AG08396 (cell line): ENCODE measurements around the gene WSB2.
"Not testable (repeated sequence)": the region's sequence is repeated elsewhere in the genome, so short reads cannot be mapped to it uniquely, and the experiment has no call there.

Experiments used
- DNase-seq: peaks from one replicate; pipeline ENCODE4 v3.0.0; 2012; ENCODE audit warnings: low spot score, mixed read lengths

WSB2 gene

DNA sequence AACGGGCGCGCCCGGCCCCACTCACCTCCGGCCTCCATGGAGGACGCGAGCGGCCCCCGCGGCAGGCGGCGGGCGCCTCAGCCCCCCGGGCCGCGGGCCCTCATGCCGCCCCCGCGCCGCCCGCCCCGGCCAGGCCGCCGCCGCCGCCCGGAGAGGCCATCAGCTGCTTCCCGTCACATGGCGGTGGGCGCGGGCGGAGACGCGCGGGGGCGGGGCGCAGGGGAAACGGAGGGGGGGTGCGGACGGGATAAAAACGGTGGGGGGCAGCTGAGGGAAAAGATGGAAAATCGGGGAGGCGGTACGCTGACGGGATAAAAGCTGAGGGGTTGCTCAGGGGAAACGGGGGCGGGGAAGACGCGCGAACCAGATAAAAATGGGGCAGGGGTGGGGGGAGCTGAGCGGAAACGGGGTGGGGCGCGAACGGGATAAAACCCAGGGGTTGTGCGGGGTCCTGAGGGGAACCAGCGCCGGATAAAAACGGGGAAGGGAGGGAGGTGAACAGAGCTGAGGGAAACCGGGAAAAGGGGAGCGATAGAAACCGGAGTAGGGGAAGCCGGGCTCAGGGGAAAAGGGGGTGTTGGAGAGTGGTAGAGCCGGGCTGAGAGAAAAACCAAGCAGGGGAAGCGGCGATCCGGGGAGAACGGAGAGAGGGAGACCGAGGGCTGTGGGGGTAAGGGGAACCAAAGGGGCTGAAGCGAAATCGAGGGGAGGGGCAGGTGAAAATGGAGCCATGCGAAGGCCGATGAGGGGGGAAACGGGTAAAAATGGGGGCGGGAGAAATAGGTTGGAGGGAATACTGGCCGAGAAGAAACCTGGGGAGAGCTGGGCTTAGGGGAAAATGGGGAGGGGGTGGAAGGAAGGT is at the start of gene WSB2:
Gene WSB2, minus strand, starts transcription at position 169 of the 862 bp plus-strand sequence. Its CDS starts 131 bp downstream, at position 38.
- DNase-seq: peak; percentile 82

DNA sequence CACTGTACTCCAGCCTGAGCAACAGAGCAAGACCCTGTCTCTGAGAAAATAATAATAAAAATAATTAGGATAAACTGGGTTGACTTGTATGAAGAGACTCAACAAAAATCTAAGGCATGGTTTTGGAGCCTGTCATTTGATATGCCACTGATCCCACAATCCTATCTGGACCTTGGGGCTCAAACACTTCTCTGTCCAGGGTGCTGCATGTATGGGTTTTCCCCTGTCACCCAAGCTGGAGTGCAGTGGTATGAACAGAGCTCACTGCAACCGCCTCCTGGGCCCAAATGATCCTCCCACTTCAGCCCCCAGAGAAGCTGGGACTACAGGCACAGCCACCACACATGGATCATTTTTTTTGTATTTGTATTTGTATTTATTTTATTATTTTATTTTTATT is 48.1 kb upstream of the WSB2 start:
- DNase-seq: no peak

DNA sequence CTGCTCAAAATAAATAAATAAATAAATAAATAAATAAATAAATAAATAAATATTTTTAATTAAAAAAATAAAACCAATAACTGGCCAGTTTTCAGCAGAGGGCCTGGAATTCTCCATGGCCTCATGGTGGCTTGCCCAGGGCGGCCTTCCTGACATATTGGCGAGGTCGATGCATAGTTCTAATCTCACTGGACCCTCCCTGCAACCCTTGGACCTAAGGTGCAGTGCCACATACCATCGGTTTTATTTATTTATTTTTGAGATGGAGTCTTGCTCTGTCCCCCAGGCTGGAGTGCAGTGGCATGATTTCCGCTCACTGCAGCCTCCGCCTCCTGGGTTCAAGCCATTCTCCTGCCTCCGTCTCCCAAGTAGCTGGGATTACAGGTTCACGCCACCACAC is 46.7 kb upstream of the WSB2 start:
- DNase-seq: no peak

DNA sequence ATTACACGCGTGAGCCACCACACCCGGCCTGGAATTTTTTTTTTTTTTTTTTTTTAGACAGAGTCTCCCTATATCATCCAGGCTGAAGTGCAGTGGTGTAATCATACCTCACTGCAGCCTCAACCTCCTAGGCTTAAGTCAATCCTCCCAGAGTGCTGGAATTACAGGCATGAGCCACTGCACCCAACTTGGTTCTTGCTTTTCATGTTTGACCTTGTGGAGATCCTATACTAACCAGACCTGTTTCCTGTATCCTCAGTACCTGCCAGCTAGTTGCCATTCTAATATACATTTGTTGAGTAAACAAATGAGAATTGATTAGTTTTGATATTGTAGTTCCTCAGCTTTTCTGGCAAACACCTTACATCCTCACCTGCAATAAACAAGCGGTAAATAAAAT is 46.0 kb upstream of the WSB2 start:
- no peak for DNase-seq

DNA sequence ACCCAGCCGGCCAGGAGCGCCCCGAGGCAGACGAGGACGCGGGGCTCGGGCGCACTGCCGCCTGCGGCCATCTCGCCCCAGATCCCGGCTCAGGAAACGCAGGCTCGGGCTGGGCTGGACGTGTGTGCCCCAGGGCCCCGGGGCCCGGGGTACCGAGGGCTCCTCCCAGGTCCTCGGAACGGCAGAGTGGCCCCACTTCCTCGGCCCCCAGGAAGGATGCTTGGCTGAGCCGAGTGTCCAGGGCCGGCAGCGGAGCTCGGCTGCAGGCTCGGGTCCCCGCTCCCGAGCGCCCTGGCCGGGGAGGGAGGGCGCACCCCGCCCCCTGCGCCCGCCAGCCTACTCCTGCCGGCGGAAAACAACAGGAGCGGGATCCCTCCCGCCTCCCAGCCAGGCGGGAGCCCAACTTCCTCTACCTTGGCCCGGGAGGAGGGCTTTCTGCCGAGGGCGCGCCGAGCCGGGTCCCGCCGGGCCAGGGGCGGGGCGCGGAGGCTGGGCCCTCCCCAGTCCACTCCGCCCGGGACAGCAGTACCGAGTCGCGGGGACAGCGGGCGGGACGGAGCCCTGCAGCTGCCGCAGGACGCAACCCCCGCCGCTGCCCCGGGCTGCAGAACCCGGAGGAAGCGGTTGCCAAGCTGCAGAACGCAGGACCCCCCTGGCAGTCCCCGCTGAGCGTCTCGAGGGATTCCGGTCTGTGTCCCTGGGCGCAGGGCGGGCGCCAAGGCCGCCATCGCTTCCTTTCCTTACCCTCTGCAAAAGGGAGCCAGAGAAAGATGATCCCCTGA is 42.8 kb upstream of the WSB2 start, which contains the start of gene VSIG10:
Gene VSIG10, minus strand, starts transcription at position 411 of the 782 bp plus-strand sequence. Its CDS starts 340 bp downstream, at position 71.
- DNase-seq: peak; percentile 92

DNA sequence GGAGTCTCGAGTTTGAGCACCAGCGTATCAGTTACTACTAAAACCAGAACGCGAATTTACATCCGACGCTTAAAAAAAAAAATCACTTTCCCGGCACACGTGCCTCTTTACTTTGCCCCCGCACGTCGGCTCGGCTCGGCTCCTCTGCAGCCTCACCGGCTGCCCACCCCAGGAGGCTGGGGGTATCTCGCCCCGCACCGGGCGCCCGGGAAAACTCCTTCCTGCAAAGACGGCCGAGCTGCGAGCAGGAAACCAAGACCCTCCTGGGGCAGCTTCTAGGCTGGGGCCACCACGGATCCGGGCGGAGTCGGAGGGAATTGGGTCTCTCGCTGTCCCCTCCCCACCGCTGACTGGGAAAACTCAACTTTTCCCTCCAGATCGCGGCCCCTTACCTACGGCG is 42.2 kb upstream of the WSB2 start:
- peak; percentile 33 for DNase-seq

DNA sequence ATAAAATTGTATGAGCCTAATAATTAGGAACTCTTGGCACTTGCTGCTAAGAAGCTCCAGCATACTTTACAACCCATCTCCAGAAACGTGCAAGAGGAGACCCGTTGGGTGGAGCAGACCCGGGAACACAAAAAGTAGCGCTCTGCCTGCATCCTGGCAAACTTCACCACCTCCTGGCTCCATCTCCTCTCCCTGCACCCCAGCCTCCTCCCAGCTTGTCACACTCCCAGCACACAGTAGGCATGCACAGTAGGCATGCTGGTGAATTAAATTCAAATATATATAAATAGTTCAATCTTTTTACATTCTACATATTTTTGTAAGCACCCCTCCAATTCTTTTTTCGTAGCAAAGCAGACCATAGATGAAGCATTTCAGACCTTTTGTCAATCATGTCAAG is 41.6 kb upstream of the WSB2 start:
- DNase-seq: no peak

DNA sequence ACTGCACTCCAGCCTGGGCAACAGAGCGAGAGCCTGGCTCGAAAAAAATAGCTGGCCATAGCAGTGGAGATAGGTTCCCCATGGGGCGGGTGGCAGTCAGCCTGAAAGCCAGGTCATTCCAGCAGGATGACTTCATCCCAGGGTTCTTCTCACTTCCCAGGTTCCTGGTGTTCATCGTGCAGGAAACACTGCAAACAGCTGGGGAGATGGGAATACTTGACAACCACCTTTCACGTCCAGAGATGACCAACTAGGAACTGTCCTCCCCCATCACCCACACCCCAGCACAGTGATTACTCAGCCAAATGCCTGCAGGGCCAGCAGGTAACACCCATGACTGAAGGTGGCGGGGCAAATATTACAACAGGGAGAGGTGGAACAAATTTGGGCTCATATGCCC is 41.1 kb upstream of the WSB2 start:
- peak; percentile 27 for DNase-seq

DNA sequence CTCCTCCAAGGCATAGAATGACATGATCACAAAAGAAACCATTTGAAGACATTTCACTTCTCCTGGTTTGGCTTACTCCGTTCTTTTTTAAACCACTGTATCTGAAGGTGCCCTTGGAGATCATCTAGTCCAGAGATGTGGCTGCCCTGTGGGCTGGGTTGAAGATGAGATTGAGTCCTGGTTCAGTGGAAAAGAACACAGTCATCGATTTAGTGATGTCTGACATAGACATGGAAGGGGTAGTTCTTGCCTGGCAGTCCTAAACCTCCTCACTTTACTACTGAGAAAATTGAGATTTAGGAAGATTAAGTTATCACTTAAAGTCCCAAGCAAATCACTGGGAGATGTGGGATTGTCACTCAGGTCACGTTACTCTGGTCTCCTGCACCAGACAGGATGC is 40.1 kb upstream of the WSB2 start:
- DNase-seq: no peak

DNA sequence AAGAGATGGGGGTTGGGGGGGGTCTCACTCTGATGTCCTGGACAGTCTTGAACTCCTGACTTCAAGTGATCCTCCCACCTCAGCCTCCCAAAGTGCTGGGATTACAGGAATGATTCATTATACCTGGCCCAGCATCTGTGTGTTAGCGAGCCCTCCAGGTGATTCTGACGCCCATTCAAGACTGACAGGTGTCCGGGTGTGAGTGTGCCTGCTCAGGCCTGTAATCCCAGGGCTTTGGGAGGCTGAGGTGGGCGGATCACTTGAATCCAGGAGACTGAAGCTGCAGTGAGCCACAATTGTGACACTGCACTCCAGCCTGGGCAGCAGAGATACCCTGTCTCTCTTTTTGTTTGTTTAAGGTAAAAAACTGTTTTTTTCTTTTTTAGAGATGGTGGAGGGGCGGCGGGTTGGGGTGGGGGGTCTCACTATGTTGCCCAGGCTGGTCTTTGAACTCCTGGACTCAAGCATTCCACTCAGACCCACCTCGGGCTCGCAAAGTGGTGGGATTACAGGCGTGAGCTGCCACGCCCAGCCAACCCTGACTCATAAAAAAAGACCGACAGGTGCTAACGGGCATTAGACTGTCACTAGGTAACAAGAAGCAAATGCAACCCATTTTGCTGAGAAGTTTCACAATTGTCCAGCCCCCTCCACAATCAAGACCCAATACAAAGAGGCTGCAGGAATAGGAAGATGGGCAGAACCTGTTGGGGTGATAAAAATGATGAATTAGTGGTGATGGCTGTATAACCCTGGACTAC is 38.1 kb upstream of the WSB2 start:
- DNase-seq: no peak

DNA sequence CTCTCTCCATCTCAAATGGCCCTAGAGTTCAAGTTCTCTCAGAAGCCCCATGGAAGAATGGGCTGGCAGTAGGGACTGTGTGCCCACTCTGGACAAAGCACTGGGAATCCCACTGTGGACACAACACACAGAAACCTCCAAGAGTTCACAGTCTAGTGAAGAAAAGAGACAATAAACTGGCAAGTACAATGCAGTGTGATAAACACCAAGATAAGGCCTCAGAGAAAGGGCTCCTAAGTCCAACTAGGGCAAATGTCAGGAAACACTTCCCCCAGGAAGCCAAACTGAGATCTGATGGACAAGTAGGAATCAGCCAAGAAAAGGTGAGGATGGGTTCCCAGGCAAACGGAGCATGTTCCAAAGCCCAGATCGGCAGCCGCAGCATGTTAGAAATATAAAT is 37.4 kb upstream of the WSB2 start:
- no peak for DNase-seq

DNA sequence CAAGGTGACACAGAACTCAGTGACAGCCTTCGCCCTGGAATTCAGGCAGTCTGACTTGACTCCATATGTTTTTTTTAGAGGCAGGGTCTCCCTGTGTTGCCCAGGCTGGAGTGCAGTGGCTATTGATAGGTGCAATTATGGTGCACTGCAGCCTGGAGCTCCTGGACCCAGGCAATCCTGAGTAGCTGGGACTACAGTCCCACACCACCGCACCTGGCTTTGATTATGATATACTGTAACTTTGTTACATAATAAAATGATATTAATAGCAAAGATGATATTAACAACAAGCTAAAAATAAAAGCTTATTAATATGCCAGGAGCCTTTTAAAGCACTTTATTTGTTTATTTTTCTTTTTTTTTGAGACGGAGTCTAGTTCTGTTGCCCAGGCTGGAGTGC is 33.1 kb upstream of the WSB2 start:
- DNase-seq: no peak

DNA sequence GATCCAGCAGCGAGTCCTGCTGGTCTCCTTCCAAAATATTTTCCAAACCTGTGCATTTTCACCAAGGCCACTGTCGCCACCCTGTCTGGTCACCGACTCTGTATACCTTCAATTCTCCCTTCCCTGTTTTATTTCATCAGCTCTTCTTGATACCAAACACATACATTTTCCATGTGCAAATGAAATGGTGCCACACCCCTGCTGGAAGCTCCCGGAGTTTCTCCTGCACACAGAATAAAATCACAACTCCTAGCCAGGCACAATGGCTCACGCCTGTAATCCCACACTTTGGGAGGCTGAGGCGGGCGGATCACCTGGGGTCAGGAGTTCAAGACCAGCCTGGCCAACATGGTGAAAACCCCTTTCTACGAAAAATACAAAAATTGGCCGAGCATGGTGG is 28.8 kb upstream of the WSB2 start:
- no peak for DNase-seq

DNA sequence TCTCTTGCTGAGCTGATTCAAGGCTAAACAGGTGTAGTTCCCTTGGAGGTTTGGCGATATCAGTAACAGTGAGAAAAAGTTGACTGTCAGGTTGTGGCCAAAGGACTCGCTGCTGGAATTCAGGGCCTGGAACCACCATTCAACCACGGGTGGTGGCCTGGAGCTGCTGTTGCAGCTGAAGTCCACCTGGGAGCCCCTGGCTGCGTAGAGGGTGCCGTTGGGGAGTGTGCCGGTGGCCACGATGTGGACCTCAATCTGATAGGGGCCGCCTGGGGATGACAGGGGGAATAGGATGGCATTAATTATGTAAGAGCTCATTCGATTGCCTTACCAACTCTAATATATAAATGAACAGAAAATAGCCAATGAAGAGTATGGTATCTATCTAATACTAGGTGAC is 21.2 kb upstream of the WSB2 start:
- DNase-seq: no peak

DNA sequence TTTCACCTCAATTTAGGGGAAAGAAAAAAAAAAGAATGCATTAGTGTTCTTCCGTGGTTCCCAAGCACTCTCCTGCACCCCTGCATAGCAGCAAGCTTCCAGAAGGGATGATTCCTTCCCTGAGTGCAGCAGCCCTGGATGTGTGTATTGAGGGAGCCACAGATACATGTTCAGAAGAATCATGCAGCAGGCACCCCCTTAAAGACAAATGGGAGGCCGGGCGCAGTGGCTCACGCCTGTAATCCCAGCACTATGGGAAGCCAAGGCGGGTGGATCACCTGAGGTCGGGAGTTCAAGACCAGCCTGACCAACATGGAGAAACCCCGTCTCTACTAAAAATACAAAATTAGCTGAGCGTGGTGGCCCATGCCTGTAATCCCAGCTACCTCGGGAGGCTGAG is 20.5 kb upstream of the WSB2 start:
- not testable (repeated sequence) for DNase-seq

DNA sequence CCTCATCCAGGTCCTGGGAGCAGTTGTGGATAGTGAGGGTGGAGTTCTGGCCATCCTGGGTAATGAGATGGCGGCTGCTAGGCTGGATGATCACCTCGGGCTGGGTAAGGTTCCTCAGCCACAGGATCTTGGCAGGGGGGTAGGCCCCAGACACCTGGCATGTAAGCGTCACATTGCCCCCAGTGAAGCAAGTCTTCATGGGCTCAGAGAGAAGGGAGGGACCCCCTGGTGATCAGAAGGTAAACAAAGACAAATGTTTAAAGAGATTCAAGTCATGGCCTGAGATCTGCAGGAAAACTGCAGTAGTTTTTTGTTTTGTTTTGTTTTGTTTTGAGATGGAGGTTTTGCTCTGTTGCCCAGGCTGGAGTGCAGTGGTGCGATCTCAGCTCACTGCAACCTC is 12.8 kb upstream of the WSB2 start:
- no peak for DNase-seq

DNA sequence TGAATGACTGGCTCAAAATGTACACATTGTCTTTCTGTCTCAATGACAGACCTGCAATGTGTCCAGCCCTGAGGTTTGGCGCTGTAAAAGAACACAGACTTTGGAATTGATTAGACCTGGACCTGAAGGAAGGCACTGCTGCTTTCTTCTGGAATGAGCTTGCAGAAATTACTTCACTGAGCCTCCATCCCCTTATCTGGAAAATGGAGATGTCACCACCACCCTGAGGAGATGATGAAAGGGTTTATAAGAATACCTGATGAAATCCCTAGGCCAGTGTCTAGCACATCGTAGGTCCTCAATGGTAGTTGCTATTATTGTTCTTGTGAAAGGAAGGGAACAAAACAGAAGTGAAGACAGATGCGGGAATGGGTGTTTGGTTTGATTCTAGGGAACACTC is 9.7 kb upstream of the WSB2 start:
- DNase-seq: no peak

DNA sequence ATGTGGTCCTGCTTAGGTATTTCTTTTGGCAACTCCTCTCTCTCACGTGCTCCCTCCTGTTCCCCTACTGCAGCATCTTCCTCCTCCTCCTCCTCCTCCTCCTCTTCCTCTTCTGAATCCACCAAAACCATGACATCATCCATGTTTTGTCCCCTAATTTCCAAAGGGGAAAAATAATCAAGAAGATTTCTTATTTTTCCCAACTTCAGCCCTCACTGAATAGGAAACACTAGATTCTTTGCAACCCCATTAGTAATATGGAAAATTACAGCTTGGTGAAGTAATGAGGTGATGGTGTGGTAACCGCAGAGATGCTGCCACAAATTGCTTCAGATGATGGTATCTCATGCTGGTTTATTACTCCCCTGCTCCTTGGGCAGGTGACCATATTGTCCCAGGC is 7.5 kb upstream of the WSB2 start:
- no peak for DNase-seq

DNA sequence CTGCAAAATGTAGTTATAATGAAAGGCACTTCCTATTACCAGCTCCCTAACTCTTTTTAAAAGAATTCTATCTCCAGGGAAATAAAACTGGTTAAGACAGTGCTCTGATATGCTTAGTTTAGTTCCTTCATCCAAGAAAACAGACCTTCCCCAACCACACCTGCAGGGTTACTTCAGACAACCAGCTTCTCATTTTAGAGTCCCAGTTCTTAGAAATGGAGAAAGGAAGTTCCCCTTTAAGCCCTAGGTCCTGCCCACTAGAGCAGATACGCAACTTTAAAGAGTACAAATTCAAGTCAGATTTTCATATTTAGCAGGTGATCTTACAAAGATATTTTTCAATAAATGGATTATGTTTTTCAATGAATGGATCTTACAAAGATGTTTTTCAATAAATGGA is 4.4 kb upstream of the WSB2 start:
- no peak for DNase-seq

DNA sequence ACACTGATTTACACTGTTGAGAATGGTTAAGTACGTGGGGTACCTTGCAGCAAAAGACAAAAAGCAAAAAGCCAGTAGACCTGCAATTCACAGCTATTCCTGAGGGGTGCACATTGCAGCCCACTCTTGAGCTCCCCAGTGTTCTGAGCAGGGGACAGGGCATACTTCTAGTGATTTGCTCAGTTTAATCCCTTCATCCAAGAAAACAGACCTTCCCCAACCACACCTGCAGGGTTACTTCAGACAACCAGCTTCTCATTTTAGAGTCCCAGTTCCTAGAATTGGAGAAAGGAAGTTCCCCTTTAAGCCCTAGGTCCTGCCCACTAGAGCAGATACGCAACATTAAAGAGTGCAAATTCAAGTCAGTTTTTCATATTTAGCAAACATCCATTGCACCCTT is 3.6 kb upstream of the WSB2 start:
- DNase-seq: peak; percentile 15

DNA sequence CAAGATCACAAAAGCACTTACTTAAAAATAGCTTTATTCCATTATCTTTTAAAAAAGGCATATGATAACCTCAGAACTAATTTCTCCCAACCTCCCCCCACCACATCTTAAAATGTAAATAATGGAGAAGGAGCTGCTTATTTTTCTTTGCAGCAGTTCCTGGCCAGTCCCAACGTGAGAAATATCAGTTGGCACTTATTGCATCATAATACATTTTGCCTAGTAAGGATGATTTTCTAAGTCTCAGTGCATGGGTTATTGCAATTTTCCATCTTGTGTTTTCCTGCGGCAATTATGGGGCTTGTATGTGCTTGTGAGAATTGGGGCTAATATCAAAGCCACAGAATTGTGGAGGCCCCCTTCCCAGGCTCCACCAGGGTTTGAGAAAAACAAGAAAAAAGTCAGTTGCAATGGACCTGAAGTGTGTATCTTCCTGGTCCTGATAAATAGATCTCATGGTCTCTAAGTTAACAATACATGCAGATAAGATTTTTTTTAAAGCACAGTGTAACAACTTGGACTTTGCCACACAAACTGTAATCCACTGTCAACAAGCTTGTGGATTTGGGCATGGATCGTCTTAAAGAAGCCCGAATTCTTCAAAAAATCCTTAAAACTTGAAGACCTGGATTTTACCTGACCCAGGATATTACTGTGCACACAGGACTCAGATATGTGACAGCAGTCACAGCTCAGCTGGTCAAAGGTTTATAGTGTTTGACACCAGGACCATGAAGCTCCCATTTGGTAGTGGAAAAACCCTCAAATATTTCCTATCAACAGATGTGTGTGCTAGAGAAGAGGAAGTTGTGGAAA is 2.8 kb upstream of the WSB2 start:
- DNase-seq: peak; percentile 13
